HG03196 (cell line): ENCODE results near the gene SPATC1L.
"Not testable (repeated sequence)": the region's sequence is repeated elsewhere in the genome, so short reads cannot be mapped to it uniquely, and the experiment has no call there.

Experiments used
- ATAC-seq: cut with Tn5 transposase; IDR thresholded peaks from one replicate; pipeline ENCODE4 v1.9.1; 2021; ENCODE audit not compliant: unreplicated experiment

SPATC1L gene

GRCh38 chr21:46184625-46185555, 631 bp upstream of the SPATC1L start:
- no peak for ATAC-seq

- ATAC-seq: not testable (repeated sequence)
Observed at GRCh38 chr21:46183337-46183909, 836 bp downstream of the SPATC1L start.

- ATAC-seq: no peak
Observed at GRCh38 chr21:46182548-46183336, 1.5 kb downstream of the SPATC1L start.

GRCh38 chr21:46181953-46182547, 2.2 kb downstream of the SPATC1L start:
- ATAC-seq: no peak

- no peak for ATAC-seq
Observed at GRCh38 chr21:46181436-46181835, 2.8 kb downstream of the SPATC1L start.

- no peak for ATAC-seq
Observed at GRCh38 chr21:46180778-46181391, 3.4 kb downstream of the SPATC1L start.

- ATAC-seq: no peak
Observed at GRCh38 chr21:46180079-46180722, 4.1 kb downstream of the SPATC1L start.

- ATAC-seq: no peak
Observed at GRCh38 chr21:46179708-46180078, 4.6 kb downstream of the SPATC1L start.

GRCh38 chr21:46178961-46179360, 5.3 kb downstream of the SPATC1L start:
- ATAC-seq: no peak

- not testable (repeated sequence) for ATAC-seq
Observed at GRCh38 chr21:46176443-46177129, 7.7 kb downstream of the SPATC1L start.

GRCh38 chr21:46173573-46173972, 10.7 kb downstream of the SPATC1L start:
- ATAC-seq: no peak

GRCh38 chr21:46172863-46173528, 11.3 kb downstream of the SPATC1L start:
- no peak for ATAC-seq

GRCh38 chr21:46171996-46172862, 12.0 kb downstream of the SPATC1L start:
- no peak for ATAC-seq

- ATAC-seq: no peak
Observed at GRCh38 chr21:46171585-46171984, 12.7 kb downstream of the SPATC1L start.

GRCh38 chr21:46170436-46171193, 13.6 kb downstream of the SPATC1L start:
- ATAC-seq: not testable (repeated sequence)

GRCh38 chr21:46168659-46169386, 15.4 kb downstream of the SPATC1L start:
- ATAC-seq: no peak

- no peak for ATAC-seq
Observed at GRCh38 chr21:46168238-46168637, 16.0 kb downstream of the SPATC1L start.
